Kidney (tissue), 14 donors: ENCODE data around the gene TRAPPC12. TPM values are rescaled to one million over a fixed set of nuclear protein-coding genes. Genes with fewer than 3 reads are reported as not detected.

Experiments
- DNase-seq, 5 donors: peaks; one replicate each; pipeline ENCODE4 v3.0.0-alpha.2; 2013 to 2020
- FAIRE-seq: peaks from 2 replicates; lab custom pipeline; 2012; peaks lifted over from hg19 to GRCh38; lab: Jason Lieb, UNC
- H3K27ac ChIP-seq, 2 donors: one replicate each; pipeline ENCODE4 v1.7.0; 2013; ENCODE audit warnings: low read depth in 2 of 2, low read length in 2 of 2, inconsistent platforms in 1 of 2
- H3K27me3 ChIP-seq: one replicate; pipeline ENCODE4 v1.7.1; 2013; ENCODE audit warnings: low read length, inconsistent platforms; ENCODE audit not compliant: control insufficient read depth, insufficient read depth
- H3K36me3 ChIP-seq, 3 donors: one replicate each; pipeline versions ENCODE4 v1.7.0 to v1.7.1; 2013; ENCODE audit warnings: low read length in 3 of 3, control low read depth in 1 of 3, inconsistent platforms in 1 of 3; ENCODE audit not compliant: insufficient read depth in 3 of 3, control insufficient read depth in 2 of 3
- H3K4me1 ChIP-seq, 3 donors: one replicate each; pipeline versions ENCODE4 v1.7.0 to v1.7.1; 2013; ENCODE audit warnings: low read length in 3 of 3, inconsistent platforms in 1 of 3, low read depth in 1 of 3; ENCODE audit not compliant: control insufficient read depth in 2 of 3, insufficient read depth in 2 of 3
- H3K4me3 ChIP-seq, 3 donors: one replicate each; pipeline versions ENCODE4 v1.7.0 to v1.8.1; 2013; ENCODE audit warnings: low read length in 3 of 3, control low read depth in 1 of 3, inconsistent platforms in 1 of 3
- H3K9ac ChIP-seq, 3 donors: one replicate each; pipeline versions ENCODE4 v1.7.0 to v1.7.1; 2013; ENCODE audit warnings: low read length in 3 of 3, control low read depth in 1 of 3, inconsistent platforms in 1 of 3
- H3K9me3 ChIP-seq, 3 donors: one replicate each; pipeline versions ENCODE4 v1.7.0 to v1.7.1; 2013; ENCODE audit warnings: low read length in 3 of 3, control low read depth in 1 of 3, inconsistent platforms in 1 of 3; ENCODE audit not compliant: control insufficient read depth in 2 of 3, insufficient read depth in 1 of 3
- intact Hi-C: fragments of 100-400 bp; cut with DNase I; formaldehyde crosslinking; loops from one replicate; pipeline ENCODE4 v1.11.1; 2022
- polyA plus RNA-seq: library from polyadenylated mRNA; stranded (reverse); fragments of 350-450 nt; fragmentation: Illumina TruSeq; extraction: RNeasy Lipid Tissue Mini Kit (QIAGEN cat#74804); gene quantifications from one replicate; pipeline ENCODE4 v1.2.3, GENCODE V29; 2014; ENCODE audit warnings: low read depth, low replicate concordance; ENCODE audit not compliant: insufficient read depth
- total RNA-seq: library from RNA; stranded (reverse); fragmentation: NEBNext Ultra II Directional; extraction: Animal tissue kit (Norgen Biotek cat#: 25700); gene quantifications from one replicate; pipeline ENCODE4 v1.2.1, GENCODE V29; 2021
- TF ChIP-seq, protein P1 (sequence below): IDR thresholded peaks from 3 replicates; pipeline ENCODE4 v1.5.1; 2012; ENCODE audit warnings: mild to moderate bottlenecking, moderate library complexity, borderline replicate concordance; ENCODE audit not compliant: insufficient read depth; ENCODE audit errors: extremely low read depth
- donor health status: control.
- donor health status: control.
- donor health status: control.
- donor health status: control.
- donor health status: control.
- donor health status: DM: yes; HTN: yes; CAD: no.
- donor health status: Normal renal cell carcinoma (clear cell type).

TRAPPC12 gene
- total and polyA plus RNA-seq, 2 donors from 2014 or later: 81.6 to 104 TPM

- no peaks in the 10 kb centered on the region for H3K27me3 ChIP-seq
- peak in 4 of 5 donors; percentile 35 to 84 (median 51) for DNase-seq
- TF ChIP-seq, protein P1, sequence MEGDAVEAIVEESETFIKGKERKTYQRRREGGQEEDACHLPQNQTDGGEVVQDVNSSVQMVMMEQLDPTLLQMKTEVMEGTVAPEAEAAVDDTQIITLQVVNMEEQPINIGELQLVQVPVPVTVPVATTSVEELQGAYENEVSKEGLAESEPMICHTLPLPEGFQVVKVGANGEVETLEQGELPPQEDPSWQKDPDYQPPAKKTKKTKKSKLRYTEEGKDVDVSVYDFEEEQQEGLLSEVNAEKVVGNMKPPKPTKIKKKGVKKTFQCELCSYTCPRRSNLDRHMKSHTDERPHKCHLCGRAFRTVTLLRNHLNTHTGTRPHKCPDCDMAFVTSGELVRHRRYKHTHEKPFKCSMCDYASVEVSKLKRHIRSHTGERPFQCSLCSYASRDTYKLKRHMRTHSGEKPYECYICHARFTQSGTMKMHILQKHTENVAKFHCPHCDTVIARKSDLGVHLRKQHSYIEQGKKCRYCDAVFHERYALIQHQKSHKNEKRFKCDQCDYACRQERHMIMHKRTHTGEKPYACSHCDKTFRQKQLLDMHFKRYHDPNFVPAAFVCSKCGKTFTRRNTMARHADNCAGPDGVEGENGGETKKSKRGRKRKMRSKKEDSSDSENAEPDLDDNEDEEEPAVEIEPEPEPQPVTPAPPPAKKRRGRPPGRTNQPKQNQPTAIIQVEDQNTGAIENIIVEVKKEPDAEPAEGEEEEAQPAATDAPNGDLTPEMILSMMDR: no peak
- H3K9ac ChIP-seq: no peak overlapping the region
- H3K27ac ChIP-seq: no peak overlapping the region
- H3K9me3 ChIP-seq: no peaks in the 10 kb centered on the region
- peaks cover 2 to 23% (median 21%) of the 10 kb centered on the region in 3 donors for H3K36me3 ChIP-seq
- H3K4me1 ChIP-seq: no peaks in the 10 kb centered on the region
- intact Hi-C loops: no loop called here
- no peak overlapping the region for H3K4me3 ChIP-seq
- FAIRE-seq: no peak
Measured at GRCh38 chr2:3449086-3449485, 69.6 kb downstream of the TRAPPC12 start.

GRCh38 chr2:3449936-3450335 is 70.4 kb downstream of the TRAPPC12 start:
- Histone ChIP-seq H3K9me3 (no peaks in the 10 kb centered on the region), H3K4me3 (no peak overlapping the region), H3K9ac (no peak overlapping the region), H3K27me3 (no peaks in the 10 kb centered on the region), H3K27ac (no peak overlapping the region), H3K4me1 (no peaks in the 10 kb centered on the region), H3K36me3 (peaks cover 0 to 18% (median 16%) of the 10 kb centered on the region in 3 donors)
- FAIRE-seq (no peak), DNase-seq (peak in 1 of 5 donors; percentile 15)
- TF ChIP-seq, protein P1: no peak
- intact Hi-C loops: no loop called here

DNA sequence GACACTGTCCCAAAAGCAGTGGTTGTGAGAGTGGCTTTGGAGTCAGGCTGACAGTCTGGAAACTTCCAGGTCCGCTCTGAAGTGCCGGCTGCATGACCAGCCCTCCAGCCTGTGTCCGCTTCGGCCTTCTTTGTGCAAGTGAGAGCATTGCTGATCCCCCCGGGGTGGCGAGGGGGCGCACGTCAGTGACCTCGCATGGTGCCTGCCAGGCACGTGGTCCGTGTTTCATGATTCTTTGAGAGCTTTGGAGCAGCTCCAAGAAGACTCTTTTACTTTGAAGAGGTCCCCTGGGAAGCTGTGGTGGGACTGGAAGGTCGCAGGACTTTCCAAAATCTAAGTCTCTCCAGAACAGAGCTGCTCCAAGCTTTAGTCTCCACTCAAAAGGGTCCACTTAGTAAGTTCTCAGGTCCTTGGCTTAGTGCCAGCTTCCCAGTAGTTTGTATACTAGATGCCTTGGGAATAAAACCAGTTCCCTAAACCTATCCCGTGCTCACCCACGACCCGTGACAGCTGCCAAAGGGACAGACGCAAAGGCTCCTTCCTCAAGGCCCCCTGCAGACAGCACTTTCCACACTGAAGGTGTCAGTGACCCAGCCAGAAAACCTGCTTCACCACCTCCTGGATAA is 71.0 kb downstream of the TRAPPC12 start:
- Histone ChIP-seq H3K27ac (no peak overlapping the region), H3K27me3 (no peaks in the 10 kb centered on the region), H3K4me3 (no peak overlapping the region), H3K9me3 (no peaks in the 10 kb centered on the region), H3K4me1 (no peaks in the 10 kb centered on the region), H3K36me3 (peaks cover 0 to 15% (median 13%) of the 10 kb centered on the region in 3 donors), H3K9ac (no peak overlapping the region)
- intact Hi-C loops: no loop called here
- peak in 1 of 5 donors; percentile 25 for DNase-seq
- FAIRE-seq: no peak
- TF ChIP-seq, protein P1: no peak

DNA sequence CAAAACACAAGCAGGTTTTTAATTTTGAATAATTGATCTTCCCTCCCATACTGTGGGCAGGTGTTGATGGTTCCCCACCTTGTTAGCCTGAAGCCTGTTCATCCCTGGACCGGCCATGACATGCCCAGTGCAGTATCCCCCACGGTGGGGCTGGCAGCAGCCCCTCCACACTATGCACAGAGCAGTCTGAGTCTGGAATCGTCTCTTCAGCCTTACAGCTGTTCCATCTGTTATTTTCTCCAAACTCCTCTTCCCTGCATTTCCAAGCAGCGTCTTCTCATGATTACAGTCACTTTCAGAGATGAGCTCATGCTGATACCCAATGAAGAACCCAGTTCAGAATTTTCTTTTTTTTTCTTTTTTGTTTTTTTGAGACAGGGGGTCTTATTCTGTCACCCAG is 71.7 kb downstream of the TRAPPC12 start:
- TF ChIP-seq, protein P1: no peak
- H3K36me3 ChIP-seq: peaks cover 2 to 9% (median 9%) of the 10 kb centered on the region in 3 donors
- H3K9me3 ChIP-seq: no peaks in the 10 kb centered on the region
- no peaks in the 10 kb centered on the region for H3K4me1 ChIP-seq
- FAIRE-seq (no peak), DNase-seq (peak in 1 of 5 donors; percentile 24)
- H3K9ac ChIP-seq: no peak overlapping the region
- H3K4me3 ChIP-seq: no peak overlapping the region
- H3K27ac ChIP-seq: no peak overlapping the region
- H3K27me3 ChIP-seq: no peaks in the 10 kb centered on the region
- intact Hi-C loops: no loop called here
